ENCODE data around the gene CD55.
A peak's percentile ranks its signal among the peaks of the same experiment; 100 is the strongest.

The CD55 gene

GRCh38 chr1:207321079-207321789 is at the start of gene CD55:
CD55 (plus strand) TSS chr1:207321678; CDS start chr1:207321766, 88 bp downstream.
- peak; percentile 94 for DNase-seq

- no peak for DNase-seq
Measured at GRCh38 chr1:207274882-207275281, 46.6 kb upstream of the CD55 start.

GRCh38 chr1:207276465-207276864 is 45.0 kb upstream of the CD55 start:
- no peak for DNase-seq

GRCh38 chr1:207277241-207277640 is 44.2 kb upstream of the CD55 start:
- no peak for DNase-seq

GRCh38 chr1:207279652-207280051 is 41.8 kb upstream of the CD55 start:
- no peak for DNase-seq

GRCh38 chr1:207280706-207281105 is 40.8 kb upstream of the CD55 start:
- no peak for DNase-seq

GRCh38 chr1:207282058-207282457 is 39.4 kb upstream of the CD55 start:
- no peak for DNase-seq

GRCh38 chr1:207282496-207283380 is 38.7 kb upstream of the CD55 start:
- no peak for DNase-seq

GRCh38 chr1:207283421-207283820 is 38.1 kb upstream of the CD55 start:
- no peak for DNase-seq

- no peak for DNase-seq
Measured at GRCh38 chr1:207284209-207284897, 37.1 kb upstream of the CD55 start.

- peak; percentile 54 for DNase-seq
Measured at GRCh38 chr1:207286786-207287468, 34.6 kb upstream of the CD55 start.

GRCh38 chr1:207288315-207288714 is 33.2 kb upstream of the CD55 start:
- DNase-seq: peak; percentile 64

- DNase-seq: no peak
Measured at GRCh38 chr1:207289756-207290155, 31.7 kb upstream of the CD55 start.

- no peak for DNase-seq
Measured at GRCh38 chr1:207291723-207292122, 29.8 kb upstream of the CD55 start.

- no peak for DNase-seq
Measured at GRCh38 chr1:207298186-207298585, 23.3 kb upstream of the CD55 start.

- DNase-seq: no peak
Measured at GRCh38 chr1:207298636-207299398, 22.7 kb upstream of the CD55 start.

GRCh38 chr1:207300970-207301369 is 20.5 kb upstream of the CD55 start:
- DNase-seq: no peak

GRCh38 chr1:207302618-207303393 is 18.7 kb upstream of the CD55 start:
- DNase-seq: no peak

- DNase-seq: no peak
Measured at GRCh38 chr1:207304710-207305488, 16.6 kb upstream of the CD55 start.

GRCh38 chr1:207305489-207305873 is 16.0 kb upstream of the CD55 start:
- no peak for DNase-seq

All from eye (tissue), 1 donor.